Hepatocyte (in vitro differentiated cells): ENCODE measurements around the gene RDX.

Experiments
- EZH2 ChIP-seq: fragments of 200-600 bp; sonication (generic); IDR thresholded peaks from 2 replicates; pipeline ENCODE4 v1.6.1; 2016; ENCODE audit warnings: antibody characterized with exemption, mild to moderate bottlenecking, borderline replicate concordance
- EZH2phosphoT487 ChIP-seq: fragments of 200-600 bp; sonication (generic); IDR thresholded peaks from one replicate; pipeline ENCODE4 v1.6.1; 2018; ENCODE audit warnings: antibody characterized with exemption, mild to moderate bottlenecking, low read depth, moderate library complexity; ENCODE audit not compliant: unreplicated experiment, severe bottlenecking
- TF ChIP-seq, protein P1 (sequence below): fragments of 200-600 bp; sonication (generic); IDR thresholded peaks from 2 replicates; pipeline ENCODE4 v1.5.1; 2016; ENCODE audit warnings: antibody characterized with exemption, mild to moderate bottlenecking; ENCODE audit not compliant: poor library complexity

DNA sequence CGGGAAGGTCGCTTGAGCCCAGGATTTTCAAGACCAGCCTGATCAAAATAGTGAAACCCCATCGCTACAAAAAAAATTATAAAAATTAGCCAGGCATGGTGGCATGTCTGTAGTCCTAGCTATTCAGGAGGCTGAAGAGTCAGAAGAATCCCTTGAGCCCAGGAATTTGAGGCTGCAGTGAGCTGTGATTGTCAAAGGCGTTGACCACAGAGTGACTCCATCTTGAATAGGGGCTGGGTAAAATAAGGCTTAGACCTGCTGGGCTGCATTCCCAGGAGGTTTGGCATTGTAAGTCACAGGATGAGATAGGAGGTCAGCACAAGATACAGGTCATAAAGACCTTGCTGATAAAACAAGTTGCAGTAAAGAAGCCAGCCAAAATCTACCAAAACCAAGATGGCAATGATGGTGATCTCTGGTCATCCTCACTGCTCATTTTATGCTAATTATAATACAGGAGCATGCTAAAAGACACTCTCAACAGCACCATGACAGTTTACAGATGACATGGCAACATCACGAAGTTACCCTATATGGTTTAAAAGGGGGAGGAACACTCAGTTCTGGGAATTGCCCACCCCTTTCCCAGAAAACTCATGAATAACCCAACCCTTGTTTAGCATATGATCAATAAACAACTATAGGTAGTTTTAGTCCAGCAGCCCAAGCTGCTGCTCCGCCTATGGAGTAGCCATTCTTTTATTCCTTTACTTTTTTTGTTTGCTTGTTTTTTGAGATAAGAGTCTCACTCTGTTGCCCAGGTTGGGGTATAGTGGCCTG lies 2.8 kb upstream of the RDX start:
- TF ChIP-seq EZH2: no peak
- TF ChIP-seq, protein P1, sequence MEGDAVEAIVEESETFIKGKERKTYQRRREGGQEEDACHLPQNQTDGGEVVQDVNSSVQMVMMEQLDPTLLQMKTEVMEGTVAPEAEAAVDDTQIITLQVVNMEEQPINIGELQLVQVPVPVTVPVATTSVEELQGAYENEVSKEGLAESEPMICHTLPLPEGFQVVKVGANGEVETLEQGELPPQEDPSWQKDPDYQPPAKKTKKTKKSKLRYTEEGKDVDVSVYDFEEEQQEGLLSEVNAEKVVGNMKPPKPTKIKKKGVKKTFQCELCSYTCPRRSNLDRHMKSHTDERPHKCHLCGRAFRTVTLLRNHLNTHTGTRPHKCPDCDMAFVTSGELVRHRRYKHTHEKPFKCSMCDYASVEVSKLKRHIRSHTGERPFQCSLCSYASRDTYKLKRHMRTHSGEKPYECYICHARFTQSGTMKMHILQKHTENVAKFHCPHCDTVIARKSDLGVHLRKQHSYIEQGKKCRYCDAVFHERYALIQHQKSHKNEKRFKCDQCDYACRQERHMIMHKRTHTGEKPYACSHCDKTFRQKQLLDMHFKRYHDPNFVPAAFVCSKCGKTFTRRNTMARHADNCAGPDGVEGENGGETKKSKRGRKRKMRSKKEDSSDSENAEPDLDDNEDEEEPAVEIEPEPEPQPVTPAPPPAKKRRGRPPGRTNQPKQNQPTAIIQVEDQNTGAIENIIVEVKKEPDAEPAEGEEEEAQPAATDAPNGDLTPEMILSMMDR: no peak
- no peak for TF ChIP-seq EZH2phosphoT487
